Adrenal gland (tissue), 5 donors: ENCODE results near the gene RNF141.

Source experiments
- POLR2A ChIP-seq, 2 donors: fragments of 450-650 bp; IDR thresholded peaks; one replicate each; pipeline ENCODE4 v1.6.1; 2017; ENCODE audit warnings: antibody characterized with exemption in 2 of 2, mild to moderate bottlenecking in 2 of 2, moderate library complexity in 1 of 2
- TF ChIP-seq, protein P1 (sequence below), 6 experiments: fragments of 450-650 bp in 4 of 6; fragments of 200-600 bp in 2 of 6; sonication (generic) in 1 of 6; IDR thresholded peaks; 1 replicate in 5 of 6; 2 replicates in 1 of 6; pipeline versions ENCODE4 v1.5.1 to v1.8.0; 2016 to 2021; ENCODE audit warnings: antibody characterized with exemption in 6 of 6, mild to moderate bottlenecking in 2 of 6, moderate library complexity in 1 of 6
- donor health status: DM: no; HTN: no; CAD: no.

DNA sequence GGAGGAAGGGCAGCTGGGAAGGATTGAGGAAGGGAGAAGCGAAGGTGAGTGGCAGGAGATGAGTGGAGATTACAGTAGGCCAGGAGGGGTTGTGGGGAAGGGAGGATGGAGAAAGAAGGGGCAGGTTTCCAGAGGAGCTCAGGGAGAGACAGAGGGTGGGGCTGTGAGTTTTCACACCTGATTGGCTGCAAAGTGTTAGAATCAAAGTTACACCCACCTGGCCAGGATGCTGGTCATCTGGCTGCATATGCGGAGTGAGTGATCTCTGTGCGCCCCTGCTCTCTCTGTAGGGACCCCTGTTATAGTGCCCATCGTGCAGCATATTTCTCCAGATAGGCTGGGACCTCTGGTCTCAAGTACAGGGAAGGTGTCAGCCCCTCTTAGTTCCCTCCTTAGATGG, 67.6 kb downstream of the RNF141 start:
- TF ChIP-seq, protein P1, sequence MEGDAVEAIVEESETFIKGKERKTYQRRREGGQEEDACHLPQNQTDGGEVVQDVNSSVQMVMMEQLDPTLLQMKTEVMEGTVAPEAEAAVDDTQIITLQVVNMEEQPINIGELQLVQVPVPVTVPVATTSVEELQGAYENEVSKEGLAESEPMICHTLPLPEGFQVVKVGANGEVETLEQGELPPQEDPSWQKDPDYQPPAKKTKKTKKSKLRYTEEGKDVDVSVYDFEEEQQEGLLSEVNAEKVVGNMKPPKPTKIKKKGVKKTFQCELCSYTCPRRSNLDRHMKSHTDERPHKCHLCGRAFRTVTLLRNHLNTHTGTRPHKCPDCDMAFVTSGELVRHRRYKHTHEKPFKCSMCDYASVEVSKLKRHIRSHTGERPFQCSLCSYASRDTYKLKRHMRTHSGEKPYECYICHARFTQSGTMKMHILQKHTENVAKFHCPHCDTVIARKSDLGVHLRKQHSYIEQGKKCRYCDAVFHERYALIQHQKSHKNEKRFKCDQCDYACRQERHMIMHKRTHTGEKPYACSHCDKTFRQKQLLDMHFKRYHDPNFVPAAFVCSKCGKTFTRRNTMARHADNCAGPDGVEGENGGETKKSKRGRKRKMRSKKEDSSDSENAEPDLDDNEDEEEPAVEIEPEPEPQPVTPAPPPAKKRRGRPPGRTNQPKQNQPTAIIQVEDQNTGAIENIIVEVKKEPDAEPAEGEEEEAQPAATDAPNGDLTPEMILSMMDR (IDR thresholded peaks at IDR 0.05), result no peak
- no peak for TF ChIP-seq POLR2A (IDR thresholded peaks at IDR 0.05)
